ENCODE results near the gene RPRD1B. TPM values are rescaled to one million over a fixed set of nuclear protein-coding genes. Genes with fewer than 3 reads are reported as not detected.
A peak's percentile ranks its signal among the peaks of the same experiment; 100 is the strongest.

The RPRD1B gene
- total RNA-seq, 1 experiment from 2014 or later: 42.6 TPM

DNA sequence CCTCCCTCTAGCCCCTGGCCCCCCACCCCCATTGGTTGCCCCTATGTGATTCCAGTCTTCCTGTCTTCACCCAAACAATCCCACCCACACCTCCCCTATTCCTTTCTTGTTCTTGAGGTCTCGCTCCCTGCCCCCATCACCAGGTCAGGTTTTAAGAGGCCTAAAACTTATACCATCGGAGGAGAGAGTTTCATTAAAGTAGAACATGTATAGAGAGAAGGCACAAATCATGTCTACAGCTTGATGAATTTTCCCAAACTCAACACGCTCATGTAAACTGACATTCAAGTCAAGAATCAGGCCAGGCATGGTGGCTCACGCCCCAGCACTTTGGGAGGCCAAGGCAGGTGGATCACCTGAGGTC, 87.1 kb downstream of the RPRD1B start:
- ChIA-PET POLR2A (no interaction called here), CTCF (interaction anchor here (1.2 kb wide), 1 partner anchor 103 kb away, joined by 3 read pairs; no protein-coding TSS in a partner anchor)
- no peaks in the 10 kb centered on the region for H3K27me3 Mint-ChIP-seq (ENCODE audit: insufficient read depth, unreplicated experiment)
- no TSS peak for BruUV-seq (replicated peaks)
- no peak for TF ChIP-seq CTCF (IDR thresholded peaks at IDR 0.05; ENCODE audit: unreplicated experiment)
- H3K36me3 Mint-ChIP-seq (ENCODE audit: insufficient read depth, unreplicated experiment): no peaks in the 10 kb centered on the region
- peaks cover 8% of the 10 kb centered on the region for H3K9me3 Mint-ChIP-seq (ENCODE audit: unreplicated experiment)
- H3K27ac Mint-ChIP-seq (ENCODE audit: low read depth, unreplicated experiment): no peak overlapping the region
- H3K4me3 Mint-ChIP-seq (ENCODE audit: unreplicated experiment): no peak overlapping the region
- intact Hi-C loops (cut with micrococcal nuclease): no loop called here
- H3K4me1 Mint-ChIP-seq (ENCODE audit: insufficient read depth, unreplicated experiment): peaks cover 25% of the 10 kb centered on the region
- no peak for DNase-seq (ENCODE audit: unreplicated experiment)

- BruUV-seq (replicated peaks): no TSS peak
- TF ChIP-seq CTCF (IDR thresholded peaks at IDR 0.05; ENCODE audit: unreplicated experiment): no peak
- peaks cover 27% of the 10 kb centered on the region for H3K4me1 Mint-ChIP-seq (ENCODE audit: insufficient read depth, unreplicated experiment)
- no peak overlapping the region for H3K27ac Mint-ChIP-seq (ENCODE audit: low read depth, unreplicated experiment)
- H3K9me3 Mint-ChIP-seq (ENCODE audit: unreplicated experiment): peaks cover 6% of the 10 kb centered on the region
- no peak for DNase-seq (ENCODE audit: unreplicated experiment)
- ChIA-PET POLR2A (no interaction called here), CTCF (interaction anchor here (0.6 to 1.0 kb wide), 5 partner anchors 11 to 912 kb away, joined by 3 to 4 read pairs (median 3); no protein-coding TSS in a partner anchor)
- no peaks in the 10 kb centered on the region for H3K27me3 Mint-ChIP-seq (ENCODE audit: insufficient read depth, unreplicated experiment)
- H3K4me3 Mint-ChIP-seq (ENCODE audit: unreplicated experiment): no peak overlapping the region
- intact Hi-C loops (cut with micrococcal nuclease): no loop called here
- no peaks in the 10 kb centered on the region for H3K36me3 Mint-ChIP-seq (ENCODE audit: insufficient read depth, unreplicated experiment)
Observed at GRCh38 chr20:38121741-38122140, 88.2 kb downstream of the RPRD1B start.

DNA sequence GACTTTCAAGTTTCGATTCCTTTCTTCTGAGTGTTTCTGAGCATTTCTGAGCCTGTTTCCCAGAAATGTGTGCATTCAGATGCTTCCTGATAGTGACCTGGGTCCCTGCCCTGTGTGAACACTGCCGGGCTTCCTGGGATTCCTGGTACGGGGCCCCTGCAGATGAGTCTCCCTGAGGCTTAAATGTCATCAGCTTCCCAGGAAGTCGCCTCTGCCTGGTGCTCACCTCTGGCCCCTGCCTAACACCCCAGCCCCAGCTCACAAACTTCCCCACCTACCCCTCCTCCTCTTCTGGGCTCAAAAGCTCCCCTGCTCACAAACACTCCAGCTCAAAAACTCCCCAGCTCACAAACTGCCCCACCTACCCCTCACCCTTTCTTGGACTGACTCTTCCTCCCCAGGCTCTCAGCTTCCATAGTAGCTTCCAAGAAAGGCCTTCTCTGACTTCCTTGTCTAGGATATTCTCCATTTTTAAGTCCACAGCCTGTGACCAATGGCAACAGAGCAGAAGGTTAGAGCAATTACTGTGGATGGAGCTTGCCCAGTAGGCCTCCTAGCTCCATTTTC, 89.6 kb downstream of the RPRD1B start:
- intact Hi-C loops (cut with micrococcal nuclease): no loop called here
- no peak for DNase-seq (ENCODE audit: unreplicated experiment)
- ChIA-PET CTCF (interaction anchor here (0.6 to 1.8 kb wide), 5 partner anchors 17 to 300 kb away, joined by 3 to 7 read pairs (median 3); no protein-coding TSS in a partner anchor), POLR2A (no interaction called here)
- Mint-ChIP-seq H3K9me3 (ENCODE audit: unreplicated experiment) (no peaks in the 10 kb centered on the region), H3K27me3 (ENCODE audit: insufficient read depth, unreplicated experiment) (no peaks in the 10 kb centered on the region), H3K27ac (ENCODE audit: low read depth, unreplicated experiment) (peak overlapping the region; percentile 17), H3K4me3 (ENCODE audit: unreplicated experiment) (no peak overlapping the region), H3K4me1 (ENCODE audit: insufficient read depth, unreplicated experiment) (peaks cover 25% of the 10 kb centered on the region), H3K36me3 (ENCODE audit: insufficient read depth, unreplicated experiment) (no peaks in the 10 kb centered on the region)
- BruUV-seq (replicated peaks): no TSS peak
- TF ChIP-seq CTCF (IDR thresholded peaks at IDR 0.05; ENCODE audit: unreplicated experiment): no peak

- H3K36me3 Mint-ChIP-seq (ENCODE audit: insufficient read depth, unreplicated experiment): no peaks in the 10 kb centered on the region
- H3K4me1 Mint-ChIP-seq (ENCODE audit: insufficient read depth, unreplicated experiment): peaks cover 25% of the 10 kb centered on the region
- DNase-seq (ENCODE audit: unreplicated experiment): peak; percentile 93
- TF ChIP-seq CTCF (IDR thresholded peaks at IDR 0.05; ENCODE audit: unreplicated experiment): no peak
- no peak overlapping the region for H3K4me3 Mint-ChIP-seq (ENCODE audit: unreplicated experiment)
- H3K27ac Mint-ChIP-seq (ENCODE audit: low read depth, unreplicated experiment): no peak overlapping the region
- CTCF ChIA-PET: interaction anchor here (1.1 kb wide), 1 partner anchor 18 kb away, joined by 4 read pairs; no protein-coding TSS in a partner anchor
- no peaks in the 10 kb centered on the region for H3K27me3 Mint-ChIP-seq (ENCODE audit: insufficient read depth, unreplicated experiment)
- POLR2A ChIA-PET: interaction anchor here (1.1 to 1.5 kb wide), 3 partner anchors 8 to 15 kb away, joined by 3 to 4 read pairs (median 4); no protein-coding TSS in a partner anchor
- BruUV-seq (replicated peaks): no TSS peak
- intact Hi-C loops (cut with micrococcal nuclease): no loop called here
- H3K9me3 Mint-ChIP-seq (ENCODE audit: unreplicated experiment): no peaks in the 10 kb centered on the region
Observed at GRCh38 chr20:38125157-38126056, 91.9 kb downstream of the RPRD1B start.

All from MCF 10A (cell line).